Measurements from ENCODE around the gene LGI4.

LGI4 gene

GRCh38 chr19:35134601-35135242 lies at the start of gene LGI4:
TSS of gene LGI4 (minus strand) at chr19:35135059. CDS start at chr19:35134680, 379 bp downstream.
- no peak for DNase-seq

DNA sequence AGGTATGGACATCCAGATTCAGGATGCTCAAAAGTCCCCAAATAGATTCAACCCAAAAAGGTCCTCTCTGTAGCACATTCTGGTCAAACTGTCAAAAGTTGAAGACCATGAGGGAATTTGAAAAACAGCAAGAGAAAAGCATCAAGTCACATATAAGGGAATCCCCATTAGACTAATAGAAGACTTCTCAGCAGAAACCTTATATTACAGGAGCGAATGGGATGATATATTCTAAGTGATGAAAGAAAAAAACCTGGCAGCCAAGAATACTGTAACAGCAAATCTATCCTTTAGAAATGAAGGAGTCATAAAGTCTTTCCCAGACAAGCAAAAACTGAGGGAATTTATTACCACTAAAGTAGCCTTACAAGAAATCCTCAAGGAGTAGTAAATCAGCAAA lies 49.4 kb upstream of the LGI4 start:
- no peak for DNase-seq

DNA sequence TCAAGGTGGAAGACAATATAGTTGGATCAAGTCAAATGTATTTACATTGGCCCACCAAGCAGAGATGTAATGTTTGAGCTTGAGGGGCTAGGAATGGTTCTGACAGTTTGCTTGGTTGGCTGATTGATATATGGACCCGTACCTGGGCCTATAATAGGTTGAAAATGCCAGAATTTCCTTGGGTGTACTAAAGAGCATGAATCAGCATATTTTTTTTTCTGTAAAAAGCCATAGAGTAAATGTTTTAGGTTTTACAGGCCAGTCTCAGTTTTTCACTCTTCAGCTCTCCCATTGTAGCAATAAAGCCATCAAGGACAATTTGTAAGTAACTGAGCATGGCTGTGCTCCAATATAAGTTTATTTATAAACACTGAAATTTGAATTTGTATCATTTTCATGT lies 46.5 kb upstream of the LGI4 start:
- DNase-seq, result no peak

DNA sequence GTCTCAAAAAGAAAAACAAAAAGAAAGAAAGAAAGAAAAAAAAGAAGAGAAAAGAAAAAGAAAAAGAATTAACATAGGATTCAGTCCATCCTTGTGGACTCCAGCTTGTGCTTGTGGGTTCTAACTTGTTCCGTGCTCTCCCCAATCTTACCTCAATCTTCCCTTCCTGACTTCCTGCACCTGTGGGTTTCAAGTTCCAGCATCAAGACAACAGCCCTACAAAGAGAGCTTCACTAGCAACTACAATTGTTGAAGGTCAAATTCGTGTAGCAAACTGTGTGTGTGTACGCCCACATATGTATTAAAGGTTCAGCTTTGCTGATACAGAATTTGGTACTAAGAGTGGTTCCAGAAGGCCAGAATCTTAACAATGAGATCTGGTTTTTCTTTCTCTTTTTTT lies 45.0 kb upstream of the LGI4 start:
- DNase-seq, result no peak

DNA sequence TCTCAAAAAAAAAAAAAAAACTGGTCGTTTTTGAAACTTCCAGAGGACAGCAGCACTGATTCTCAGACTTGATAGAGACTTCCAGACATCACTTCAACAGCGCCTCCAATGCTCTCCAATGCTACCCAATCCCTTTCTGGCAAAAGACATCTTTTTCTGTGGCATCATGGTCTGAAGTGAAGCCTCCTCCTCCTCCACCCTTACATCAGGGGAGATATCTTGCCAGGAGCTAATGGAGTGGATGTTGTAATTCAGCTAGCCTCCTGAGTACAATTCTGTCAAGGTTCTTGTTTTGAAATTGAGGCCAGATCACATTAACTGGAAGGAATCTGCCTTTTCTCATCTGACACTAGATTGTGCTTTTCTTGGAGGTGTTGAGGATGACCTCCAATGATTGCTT lies 43.8 kb upstream of the LGI4 start:
- no peak for DNase-seq

- no peak for DNase-seq
Observed at GRCh38 chr19:35177377-35178274, 42.8 kb upstream of the LGI4 start.

DNA sequence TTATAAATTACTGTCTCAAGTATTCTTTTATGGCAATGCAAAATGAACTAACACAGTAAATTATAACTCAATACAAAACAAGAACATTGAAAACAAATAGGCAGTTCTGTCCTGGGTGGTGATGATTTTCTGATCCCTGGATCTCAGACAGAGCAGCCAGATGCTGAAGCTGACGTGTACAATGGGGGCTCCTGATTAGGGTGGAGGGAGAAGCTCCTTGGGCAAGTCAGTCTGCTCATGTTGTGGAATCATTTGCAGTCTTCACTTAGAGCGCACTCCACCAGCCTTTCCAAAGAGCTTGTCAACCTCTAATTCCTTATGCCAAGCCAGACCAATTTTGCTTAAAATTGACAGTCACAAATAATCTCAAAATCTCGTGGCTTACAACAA lies 41.3 kb upstream of the LGI4 start:
- no peak for DNase-seq

DNA sequence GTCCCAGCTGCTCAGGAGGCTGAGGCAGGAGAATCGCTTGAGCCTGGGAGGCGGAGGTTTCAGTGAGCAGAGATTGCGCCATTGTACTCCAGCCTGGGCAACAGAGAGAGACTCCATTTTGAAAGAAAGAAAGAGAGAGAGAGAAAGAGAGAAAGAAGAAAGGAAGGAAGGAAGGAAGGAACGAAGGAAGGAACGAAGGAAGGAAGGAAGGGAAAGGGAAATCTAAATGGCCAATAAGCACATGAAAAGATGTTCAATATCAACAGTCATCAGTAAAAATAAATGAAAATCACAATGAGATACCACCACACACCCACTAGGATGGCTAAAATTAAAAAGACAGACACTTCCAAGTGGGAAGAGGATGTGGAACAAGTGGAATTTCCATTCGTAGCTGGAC lies 39.4 kb upstream of the LGI4 start:
- no peak for DNase-seq

DNA sequence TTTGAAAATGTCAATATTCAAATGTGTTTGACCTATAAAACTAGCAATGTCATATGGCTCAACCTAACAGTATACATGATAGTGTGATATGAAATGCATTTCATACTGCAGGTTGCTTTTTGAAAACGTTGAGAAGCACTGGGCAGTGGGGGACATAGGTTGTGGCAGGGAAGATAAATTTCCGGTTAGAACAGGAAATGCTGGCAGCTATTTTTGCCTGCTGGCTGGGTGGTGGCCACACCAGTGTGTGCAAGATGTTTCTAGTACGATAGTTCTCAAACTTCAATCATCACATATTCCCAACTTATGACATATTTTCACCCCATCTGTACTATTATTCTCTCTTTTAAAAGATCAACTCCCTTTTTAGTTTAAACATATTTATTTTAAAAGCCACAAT lies 36.9 kb upstream of the LGI4 start:
- no peak for DNase-seq

DNA sequence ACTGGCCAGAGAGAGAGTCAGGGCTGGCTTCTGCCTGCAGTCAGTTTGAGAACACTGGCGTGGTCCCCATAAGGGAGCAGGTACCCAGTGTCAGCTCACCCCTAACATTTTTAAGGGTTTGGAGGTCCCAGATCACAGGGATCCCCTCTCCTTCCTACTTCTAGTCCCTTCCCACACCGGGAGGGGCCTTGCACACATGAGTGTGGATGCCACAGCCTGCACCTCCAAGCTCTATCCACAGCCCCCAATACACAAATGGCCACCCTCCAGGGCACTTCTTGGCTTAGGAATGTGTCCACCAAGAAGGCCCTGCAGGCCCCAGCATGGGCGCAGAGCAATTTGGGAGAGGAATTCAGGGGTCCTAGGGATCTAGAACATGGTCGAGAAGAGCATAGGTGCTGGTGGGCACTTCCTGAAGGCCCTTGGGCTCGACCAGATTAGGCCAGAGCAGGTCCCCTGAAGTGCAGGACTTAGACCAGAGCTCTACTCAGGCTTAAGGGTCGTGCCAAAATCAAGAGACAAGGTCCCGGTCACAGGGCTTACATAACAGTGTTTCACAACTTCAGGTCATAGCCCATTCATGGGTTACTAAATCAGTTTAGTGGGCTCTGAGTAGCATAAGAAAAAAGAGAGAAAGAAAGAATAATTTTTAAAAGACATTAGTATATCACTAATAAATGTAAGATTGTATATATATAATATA lies 35.7 kb upstream of the LGI4 start:
- DNase-seq, result no peak

DNA sequence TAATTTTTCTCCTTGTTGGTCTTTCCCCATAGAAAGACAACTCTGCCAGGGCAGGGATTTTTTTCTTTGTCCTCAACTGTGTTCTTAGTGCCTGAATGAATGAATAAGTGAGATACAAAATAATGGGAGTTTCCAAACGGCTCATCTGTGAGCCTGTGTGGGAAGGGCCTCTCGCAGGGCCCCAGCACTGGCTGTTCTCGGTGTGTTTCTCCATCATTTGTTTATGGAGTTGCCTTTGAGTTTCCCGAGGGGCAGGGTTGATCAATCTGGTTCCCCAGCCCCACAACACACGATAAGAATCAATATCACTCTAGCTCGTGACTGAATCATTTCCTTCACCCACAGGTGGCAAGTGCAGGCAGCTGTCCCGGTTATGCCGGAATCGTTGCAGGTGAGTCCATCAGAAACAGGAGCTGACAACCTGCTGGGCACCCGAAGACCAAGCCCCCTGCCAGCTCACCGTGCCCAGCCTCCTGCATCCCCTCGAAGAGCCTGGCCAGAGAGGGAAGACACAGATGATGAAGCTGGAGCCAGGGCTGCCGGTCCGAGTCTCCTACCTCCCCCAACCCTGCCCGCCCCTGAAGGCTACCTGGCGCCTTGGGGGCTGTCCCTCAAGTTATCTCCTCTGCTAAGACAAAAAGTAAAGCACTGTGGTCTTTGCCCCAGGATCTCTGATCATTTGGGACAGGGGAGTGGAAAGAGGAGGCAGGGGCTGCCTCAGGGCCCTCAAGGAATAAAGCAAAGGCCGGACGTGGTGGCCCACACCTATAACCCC lies 34.5 kb upstream of the LGI4 start:
- no peak for DNase-seq

DNA sequence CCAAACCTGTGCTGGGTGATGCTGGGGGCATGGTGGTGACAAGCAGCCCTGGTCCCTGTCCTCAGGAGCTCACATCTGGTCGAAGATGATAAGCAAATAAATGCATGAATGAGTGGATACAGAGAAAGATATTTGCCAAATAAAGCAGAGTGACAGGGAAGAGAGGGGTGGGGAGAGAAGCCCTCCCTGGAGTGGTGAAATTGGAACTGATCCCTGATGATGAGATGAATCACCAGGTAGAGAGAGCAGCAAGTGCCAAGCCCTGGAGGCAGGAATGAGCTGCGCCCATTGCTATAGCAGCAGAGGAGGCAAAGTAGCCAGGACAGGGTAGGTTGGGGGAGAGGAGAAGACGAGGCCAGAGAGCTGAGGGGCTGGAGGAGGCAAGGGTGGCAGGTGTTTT lies 33.3 kb upstream of the LGI4 start:
- DNase-seq, result no peak

GRCh38 chr19:35167251-35168119 lies 32.6 kb upstream of the LGI4 start:
- DNase-seq, result no peak

- DNase-seq, result no peak
Observed at GRCh38 chr19:35166100-35167063, 31.5 kb upstream of the LGI4 start.

GRCh38 chr19:35165200-35166058 lies 30.6 kb upstream of the LGI4 start:
- DNase-seq, result no peak

GRCh38 chr19:35164418-35164817 lies 29.6 kb upstream of the LGI4 start:
- no peak for DNase-seq

DNA sequence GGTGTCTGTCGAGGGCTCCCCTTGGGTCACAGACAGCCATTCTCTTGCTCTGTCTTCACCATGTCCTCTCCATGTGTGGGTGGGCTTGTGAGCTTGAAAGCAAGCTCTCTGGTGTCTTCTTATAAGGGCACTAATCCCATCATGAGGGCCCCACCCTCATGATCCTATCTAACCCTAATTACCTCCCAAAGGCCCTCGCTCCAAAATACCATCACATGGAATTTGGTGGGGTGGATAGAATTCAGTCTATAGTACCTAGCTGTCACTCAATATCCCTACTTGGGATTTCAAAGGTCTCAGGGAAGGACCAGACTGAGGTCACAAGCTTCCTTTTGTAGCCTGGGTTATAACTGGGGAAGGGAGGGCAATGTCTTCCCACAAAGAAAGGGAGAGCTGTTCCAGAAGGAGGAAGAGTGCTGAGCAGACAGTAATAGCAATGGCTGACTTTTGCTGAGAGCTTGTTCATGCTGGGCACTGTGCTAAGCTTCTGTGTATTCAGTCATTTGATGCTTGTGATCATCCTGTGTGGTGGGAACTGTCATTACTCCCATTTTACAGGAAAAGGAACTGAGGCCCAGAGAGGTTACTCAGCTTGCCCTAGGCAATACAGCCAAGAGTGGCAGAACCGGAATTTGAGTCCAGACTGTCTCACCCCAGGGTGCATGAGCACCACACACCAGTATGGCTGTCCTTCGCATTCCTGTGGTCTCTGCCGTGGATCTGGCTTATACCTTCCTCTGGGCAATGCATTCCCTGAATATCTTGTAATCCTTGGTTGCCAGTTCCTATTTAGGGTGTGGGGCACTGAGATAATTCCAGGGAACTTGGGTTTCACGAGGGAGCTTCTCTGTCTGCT lies 27.8 kb upstream of the LGI4 start:
- DNase-seq, result peak; percentile 39

GRCh38 chr19:35161434-35161743 lies 26.5 kb upstream of the LGI4 start:
- no peak for DNase-seq

All from fibroblast of skin of right quadriceps (primary cell).